ENCODE data around the gene DEFB132. TPM values are rescaled to one million over a fixed set of nuclear protein-coding genes. Genes with fewer than 3 reads are reported as not detected.

The DEFB132 gene
- total and polyA plus RNA-seq, 2 of the 13 experiments (the other 11 are each of a cell fraction or from before 2014, with no cell fraction given), result not detected

DNA sequence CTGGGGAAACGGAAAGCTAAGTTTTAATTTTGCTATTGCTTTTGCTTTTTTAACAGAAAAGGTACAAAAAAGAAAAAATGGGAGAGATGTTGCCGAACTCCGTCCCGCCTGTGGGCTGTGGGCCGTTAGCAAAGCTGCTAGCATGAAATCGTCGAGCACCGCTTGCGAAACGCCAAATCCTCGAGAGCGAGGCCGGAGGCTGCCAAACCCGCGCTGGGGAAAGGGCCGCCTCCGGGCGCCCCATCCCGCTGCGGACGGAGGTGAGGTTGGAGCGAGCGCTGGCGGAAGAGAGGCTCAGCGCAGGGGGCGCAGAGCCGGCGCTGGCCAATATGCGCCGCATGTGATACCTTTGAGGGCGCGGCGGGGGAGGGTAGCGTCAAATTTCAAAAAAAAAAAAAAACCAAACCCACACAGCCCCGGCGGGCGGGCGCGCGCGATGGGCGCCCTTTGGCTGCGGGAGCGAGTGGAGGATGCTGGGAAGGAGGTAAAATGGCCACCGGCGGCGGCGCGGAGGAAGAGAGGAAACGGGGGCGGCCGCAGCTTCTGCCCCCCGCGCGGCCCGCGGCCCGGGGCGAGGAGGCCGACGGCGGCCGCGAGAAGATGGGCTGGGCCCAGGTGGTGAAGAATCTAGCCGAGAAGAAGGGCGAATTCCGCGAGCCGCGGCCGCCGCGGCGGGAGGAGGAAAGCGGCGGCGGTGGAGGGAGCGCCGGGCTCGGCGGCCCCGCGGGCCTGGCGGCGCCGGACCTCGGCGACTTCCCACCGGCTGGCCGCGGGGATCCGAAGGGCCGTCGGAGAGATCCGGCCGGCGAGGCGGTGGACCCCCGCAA lies 39.8 kb downstream of the DEFB132 start, which contains the start of gene ZCCHC3 (continued):
- TF ChIP-seq CTCF (CRISPR knock-in tag; IDR thresholded peaks at IDR 0.05), result peak; percentile 74
- peak; percentile 86; the same call in 1 of the 2 replicates for TF ChIP-seq ZBTB8A (CRISPR knock-in tag; IDR thresholded peaks at IDR 0.05; ENCODE audit: borderline replicate concordance, low read depth)
- no peak; the same call in 1 of the 2 replicates for TF ChIP-seq KLF13 (CRISPR knock-in tag; IDR thresholded peaks at IDR 0.05)
- TF ChIP-seq ZBTB14 (CRISPR knock-in tag; IDR thresholded peaks at IDR 0.05), result peak; percentile 92
- peak; percentile 98 for TF ChIP-seq ZIK1 (CRISPR knock-in tag; IDR thresholded peaks at IDR 0.05; ENCODE audit: borderline replicate concordance, low read depth)
- peak; percentile 84; the same call in 1 of the 2 replicates for TF ChIP-seq LBX2 (CRISPR knock-in tag; IDR thresholded peaks at IDR 0.05; ENCODE audit: borderline replicate concordance)
- peak; percentile 99; the same call in 1 of the 2 replicates for TF ChIP-seq SP140L (CRISPR knock-in tag; IDR thresholded peaks at IDR 0.05; ENCODE audit: borderline replicate concordance)
- peak; percentile 93 for TF ChIP-seq ZNF784 (CRISPR knock-in tag; IDR thresholded peaks at IDR 0.05; ENCODE audit: borderline replicate concordance)
- TF ChIP-seq MXD4 (CRISPR knock-in tag; IDR thresholded peaks at IDR 0.05), result peak; percentile 97
- no peak for TF ChIP-seq GZF1 (CRISPR knock-in tag; IDR thresholded peaks at IDR 0.05)
- no peak; the same call in 1 of the 2 replicates for TF ChIP-seq CERS6 (CRISPR knock-in tag; IDR thresholded peaks at IDR 0.05)
- TF ChIP-seq SP5 (CRISPR knock-in tag; IDR thresholded peaks at IDR 0.05; ENCODE audit: borderline replicate concordance, low read depth), result peak; percentile 82
- peak; percentile 97 for TF ChIP-seq SRSF1 (optimal IDR thresholded peaks at IDR 0.05; ENCODE audit: low read depth, low read length)
- TF ChIP-seq, protein P1, sequence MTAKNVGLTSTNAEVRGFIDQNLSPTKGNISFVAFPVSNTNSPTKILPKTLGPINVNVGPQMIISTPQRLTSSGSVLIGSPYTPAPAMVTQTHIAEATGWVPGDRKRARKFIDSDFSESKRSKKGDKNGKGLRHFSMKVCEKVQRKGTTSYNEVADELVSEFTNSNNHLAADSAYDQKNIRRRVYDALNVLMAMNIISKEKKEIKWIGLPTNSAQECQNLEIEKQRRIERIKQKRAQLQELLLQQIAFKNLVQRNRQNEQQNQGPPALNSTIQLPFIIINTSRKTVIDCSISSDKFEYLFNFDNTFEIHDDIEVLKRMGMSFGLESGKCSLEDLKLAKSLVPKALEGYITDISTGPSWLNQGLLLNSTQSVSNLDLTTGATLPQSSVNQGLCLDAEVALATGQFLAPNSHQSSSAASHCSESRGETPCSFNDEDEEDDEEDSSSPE (CRISPR knock-in tag; IDR thresholded peaks at IDR 0.05), result peak; percentile 98
- TF ChIP-seq ZNF773 (CRISPR knock-in tag; IDR thresholded peaks at IDR 0.05; ENCODE audit: borderline replicate concordance), result peak; percentile 92
- TF ChIP-seq HNRNPL (IDR thresholded peaks at IDR 0.05; ENCODE audit: low read depth, low read length), result peak; percentile 76; the same call in 1 of the 2 replicates
- peak; percentile 98 for TF ChIP-seq ZBTB42 (CRISPR knock-in tag; IDR thresholded peaks at IDR 0.05)
- peak; percentile 98 for TF ChIP-seq CC2D1A (CRISPR knock-in tag; IDR thresholded peaks at IDR 0.05)
- peak; percentile 93; the same call in 1 of the 2 replicates for TF ChIP-seq SATB2 (CRISPR knock-in tag; IDR thresholded peaks at IDR 0.05)
- no peak; the same call in none of the 2 replicates for TF ChIP-seq FOSL2 (CRISPR knock-in tag; IDR thresholded peaks at IDR 0.05)
- peak; percentile 90; the same call in 1 of the 2 replicates for TF ChIP-seq ZNF230 (CRISPR knock-in tag; IDR thresholded peaks at IDR 0.05)

All from HepG2 (cell line).